Tibial nerve (tissue), 4 donors: Measurements from ENCODE around the gene FAM50B. TPM values are rescaled to one million over a fixed set of nuclear protein-coding genes. Genes with fewer than 3 reads are reported as not detected.
A peak's percentile ranks its signal among the peaks of the same experiment; 100 is the strongest.

Source experiments
- DNase-seq, 2 donors: peaks; one replicate each; pipeline ENCODE4 v3.0.0-alpha.2; 2019; ENCODE audit warnings: low spot score in 2 of 2
- H3K27ac ChIP-seq, 4 donors: fragments of 200-600 bp; sonication (generic) in 3 of 4; one replicate each; pipeline ENCODE4 v1.5.1; 2017 to 2019; ENCODE audit warnings: mild to moderate bottlenecking in 1 of 4
- H3K27me3 ChIP-seq, 2 donors: fragments of 200-600 bp; sonication (generic) in 1 of 2; one replicate each; pipeline versions ENCODE4 v1.5.1 to v1.6.0; 2017 to 2019
- H3K36me3 ChIP-seq, 3 donors: fragments of 200-600 bp; sonication (generic); one replicate each; pipeline ENCODE4 v1.5.1; 2018 to 2019
- H3K4me1 ChIP-seq, 4 donors: fragments of 200-600 bp; sonication (generic) in 3 of 4; one replicate each; pipeline ENCODE4 v1.5.1; 2017 to 2019
- H3K4me3 ChIP-seq, 4 donors: fragments of 200-600 bp; sonication (generic) in 3 of 4; one replicate each; pipeline ENCODE4 v1.5.1; 2017 to 2019; ENCODE audit warnings: mild to moderate bottlenecking in 1 of 4, moderate library complexity in 1 of 4
- H3K9me3 ChIP-seq, 4 donors: fragments of 200-600 bp; sonication (generic) in 3 of 4; one replicate each; pipeline ENCODE4 v1.5.1; 2017 to 2019
- EP300 ChIP-seq, 2 donors: sonication (generic); formaldehyde crosslinking; IDR thresholded peaks; one replicate each; pipeline ENCODE4 v1.6.1; 2017; ENCODE audit warnings: antibody characterized with exemption in 2 of 2, mild to moderate bottlenecking in 1 of 2
- POLR2A ChIP-seq, 2 donors: fragments of 450-650 bp; IDR thresholded peaks; one replicate each; pipeline ENCODE4 v1.6.1; 2017; ENCODE audit warnings: antibody characterized with exemption in 2 of 2, mild to moderate bottlenecking in 2 of 2, moderate library complexity in 2 of 2
- WGBS, 2 donors: methylation state at CpG; one replicate each; pipeline ENCODE4 v1.1.5; 2018; 5-methylcytosine and 5-hydroxymethylcytosine counted together
- total RNA-seq, 4 donors: library from RNA; depleted of rRNA; stranded (reverse); fragments of >200 nt; gene quantifications; one replicate each; pipeline ENCODE4 v1.1.0, GENCODE V29; 2016
- TF ChIP-seq, protein P1 (sequence below), 5 experiments: fragments of 200-600 bp in 3 of 5; fragments of 450-650 bp in 2 of 5; sonication (generic) in 3 of 5; IDR thresholded peaks; one replicate each; pipeline ENCODE4 v1.5.1; 2016 to 2019; ENCODE audit warnings: antibody characterized with exemption in 5 of 5, mild to moderate bottlenecking in 3 of 5, moderate library complexity in 2 of 5

The FAM50B gene
- total RNA-seq, 4 donors from 2014 or later = 6.9 to 23.5 (median 16.1) TPM

DNA sequence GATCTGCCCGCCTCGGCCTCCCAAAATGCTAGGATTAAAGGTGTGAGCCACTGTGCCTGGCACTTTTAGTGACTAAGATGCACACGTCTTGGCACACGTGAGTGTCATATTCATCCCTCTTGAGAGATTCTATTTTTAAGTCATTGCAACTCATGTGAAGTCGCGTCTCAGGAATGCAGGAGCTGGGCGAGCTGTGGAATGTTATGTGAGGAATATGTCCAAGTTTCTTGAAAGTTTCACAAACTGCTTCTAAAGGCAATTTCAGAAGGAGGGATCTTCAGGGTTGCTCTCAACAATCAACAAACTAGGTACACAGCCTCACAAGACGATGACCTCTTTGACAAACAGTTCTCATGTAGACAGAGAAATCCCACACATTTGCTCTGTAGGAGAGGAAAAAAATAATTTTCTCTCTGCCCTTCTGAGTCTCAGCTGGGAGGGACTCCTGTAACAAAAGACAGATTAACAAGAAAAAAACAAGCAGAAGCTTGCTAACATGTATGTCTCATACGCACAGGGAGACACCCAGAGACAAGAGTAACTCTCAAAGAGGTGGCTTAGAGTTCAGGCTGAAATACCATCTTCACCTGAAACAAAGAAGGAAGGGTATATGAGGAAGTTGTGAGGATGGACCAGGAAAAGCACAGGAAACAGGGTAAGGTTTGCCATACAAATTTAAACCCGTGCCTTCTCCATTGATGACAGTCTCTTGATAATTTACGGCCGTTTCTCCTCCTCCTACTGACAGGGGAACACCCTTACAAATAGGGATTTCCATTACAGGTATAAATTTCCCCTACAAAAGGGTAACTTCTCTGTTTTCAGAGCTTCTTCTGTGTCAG, 45.3 kb upstream of the FAM50B start:
- Histone ChIP-seq H3K4me3 (no peak overlapping the region), H3K27me3 (no peaks in the 10 kb centered on the region), H3K27ac (peak overlapping the region; percentile 4 to 85 (median 56)), H3K4me1 (peaks cover 0 to 23% (median 15%) of the 10 kb centered on the region in 4 donors), H3K36me3 (no peaks in the 10 kb centered on the region), H3K9me3 (no peaks in the 10 kb centered on the region)
- WGBS, 2 donors = 40 to 41% methylated on average over 12 of the region's 12 CpGs
- peak in 1 of 2 donors; percentile 60 for DNase-seq
- TF ChIP-seq POLR2A (IDR thresholded peaks at IDR 0.05) (no peak), EP300 (IDR thresholded peaks at IDR 0.05) (peak; percentile 68 to 87)

DNA sequence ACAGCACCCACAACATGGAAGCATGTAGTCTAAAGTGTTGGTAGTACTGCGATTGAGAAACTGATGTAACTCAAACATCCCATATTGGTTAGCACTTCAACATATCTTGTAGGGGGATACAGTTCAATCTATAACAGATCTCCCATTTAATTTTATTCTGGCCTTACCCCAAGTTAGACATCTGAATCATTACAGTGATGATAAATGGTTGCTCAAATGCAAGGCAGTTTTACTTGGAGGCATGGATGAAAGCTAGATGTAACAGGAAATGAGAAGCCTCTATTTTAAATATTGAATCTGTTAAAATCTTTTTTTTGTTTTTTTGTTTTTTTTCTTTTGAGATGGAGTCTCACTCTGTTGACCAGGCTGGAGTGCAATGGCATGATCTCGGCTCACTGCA, 44.2 kb upstream of the FAM50B start:
- TF ChIP-seq POLR2A (IDR thresholded peaks at IDR 0.05) = no peak
- TF ChIP-seq, protein P1, sequence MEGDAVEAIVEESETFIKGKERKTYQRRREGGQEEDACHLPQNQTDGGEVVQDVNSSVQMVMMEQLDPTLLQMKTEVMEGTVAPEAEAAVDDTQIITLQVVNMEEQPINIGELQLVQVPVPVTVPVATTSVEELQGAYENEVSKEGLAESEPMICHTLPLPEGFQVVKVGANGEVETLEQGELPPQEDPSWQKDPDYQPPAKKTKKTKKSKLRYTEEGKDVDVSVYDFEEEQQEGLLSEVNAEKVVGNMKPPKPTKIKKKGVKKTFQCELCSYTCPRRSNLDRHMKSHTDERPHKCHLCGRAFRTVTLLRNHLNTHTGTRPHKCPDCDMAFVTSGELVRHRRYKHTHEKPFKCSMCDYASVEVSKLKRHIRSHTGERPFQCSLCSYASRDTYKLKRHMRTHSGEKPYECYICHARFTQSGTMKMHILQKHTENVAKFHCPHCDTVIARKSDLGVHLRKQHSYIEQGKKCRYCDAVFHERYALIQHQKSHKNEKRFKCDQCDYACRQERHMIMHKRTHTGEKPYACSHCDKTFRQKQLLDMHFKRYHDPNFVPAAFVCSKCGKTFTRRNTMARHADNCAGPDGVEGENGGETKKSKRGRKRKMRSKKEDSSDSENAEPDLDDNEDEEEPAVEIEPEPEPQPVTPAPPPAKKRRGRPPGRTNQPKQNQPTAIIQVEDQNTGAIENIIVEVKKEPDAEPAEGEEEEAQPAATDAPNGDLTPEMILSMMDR (IDR thresholded peaks at IDR 0.05) = no peak
- no peak for TF ChIP-seq EP300 (IDR thresholded peaks at IDR 0.05)
- Histone ChIP-seq H3K9me3 (no peaks in the 10 kb centered on the region), H3K27ac (peak overlapping the region in 2 of 4 donors; percentile 80 to 85), H3K4me3 (no peak overlapping the region), H3K27me3 (no peaks in the 10 kb centered on the region), H3K36me3 (no peaks in the 10 kb centered on the region), H3K4me1 (peaks cover 0 to 31% (median 20%) of the 10 kb centered on the region in 4 donors)
- 93 to 95% methylated on average over 2 of the region's 2 CpGs for WGBS, 2 donors
- no peak for DNase-seq

DNA sequence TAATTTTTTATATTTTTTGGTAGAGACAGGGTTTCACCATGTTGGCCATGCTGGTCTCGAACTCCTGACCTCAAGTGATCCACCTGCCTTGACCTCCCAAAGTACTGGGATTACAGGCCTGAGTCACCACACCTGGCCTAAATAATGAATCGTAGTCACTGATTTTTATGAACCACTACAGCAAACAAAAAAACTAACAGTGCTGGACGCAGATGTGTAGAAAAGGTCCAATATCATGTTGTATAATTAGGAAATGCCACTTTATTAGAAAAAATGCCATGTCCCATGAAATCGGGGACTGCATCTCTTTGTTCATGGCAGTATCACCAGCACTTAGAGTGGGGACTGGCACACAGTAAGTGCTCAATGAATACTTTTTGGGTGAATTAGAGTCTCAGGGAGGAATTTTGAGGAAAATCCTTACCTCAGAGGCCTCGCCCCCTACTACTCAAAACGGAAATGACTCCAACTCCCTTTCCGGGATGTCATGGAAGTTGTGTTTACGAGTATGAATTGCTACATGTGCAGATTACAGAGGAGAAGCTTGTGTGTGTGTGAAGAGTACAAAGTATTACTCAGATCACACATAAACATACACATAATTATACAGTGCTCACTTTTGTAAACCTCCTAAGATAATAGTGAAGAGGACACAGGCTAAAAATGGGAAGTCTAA, 43.6 kb upstream of the FAM50B start:
- Histone ChIP-seq H3K27me3 (no peaks in the 10 kb centered on the region), H3K36me3 (no peaks in the 10 kb centered on the region), H3K27ac (peak overlapping the region in 1 of 4 donors; percentile 47), H3K9me3 (no peaks in the 10 kb centered on the region), H3K4me1 (peaks cover 0 to 31% (median 20%) of the 10 kb centered on the region in 4 donors), H3K4me3 (no peak overlapping the region)
- WGBS, 2 donors = 89 to 92% methylated on average over 8 of the region's 8 CpGs
- no peak for DNase-seq
- no peak for TF ChIP-seq POLR2A (IDR thresholded peaks at IDR 0.05)

DNA sequence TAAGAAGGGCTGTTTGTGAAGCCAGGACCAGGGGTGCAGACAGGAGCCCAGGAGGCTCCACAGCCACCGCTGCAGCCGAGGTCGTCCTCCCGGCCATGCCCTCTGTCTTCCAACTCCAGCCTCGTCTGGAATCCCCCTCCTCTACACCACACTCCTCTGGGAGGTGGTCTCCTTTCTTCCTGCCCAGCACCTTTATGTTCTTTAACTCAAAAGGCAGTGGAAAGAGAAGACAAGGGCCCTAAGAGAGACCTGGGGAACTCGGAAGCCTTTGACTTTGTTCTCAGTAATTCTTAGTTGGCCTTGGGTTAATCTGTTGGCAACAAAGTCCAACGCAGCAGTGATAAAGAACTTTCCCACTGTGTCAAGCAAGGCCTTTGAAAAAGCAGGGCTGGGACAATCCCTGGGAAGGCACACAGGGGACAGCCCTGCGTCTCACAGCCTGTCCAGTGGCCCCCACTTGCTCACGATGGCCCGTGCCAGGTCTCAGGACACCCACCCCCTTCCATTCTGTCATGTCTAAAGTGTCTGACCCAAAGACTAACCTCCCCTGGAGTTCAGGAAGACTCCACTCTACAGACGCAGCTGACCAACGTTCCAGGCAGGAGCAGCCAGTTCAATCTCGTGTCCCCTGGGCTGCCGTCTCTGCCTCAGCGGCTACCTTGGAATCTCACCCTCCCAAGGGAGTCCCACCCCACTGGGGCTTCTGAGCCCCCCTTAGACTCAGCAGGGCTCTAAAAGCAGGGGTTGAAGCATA, 42.8 kb upstream of the FAM50B start:
- WGBS, 2 donors = 76 to 77% methylated on average over 13 to 15 of the region's 15 CpGs
- no peak for DNase-seq
- H3K27ac ChIP-seq = peak overlapping the region in 1 of 4 donors; percentile 47
- H3K4me1 ChIP-seq = peaks cover 0 to 33% (median 20%) of the 10 kb centered on the region in 4 donors
- TF ChIP-seq, protein P1 (IDR thresholded peaks at IDR 0.05) = no peak
- no peak for TF ChIP-seq EP300 (IDR thresholded peaks at IDR 0.05)
- TF ChIP-seq POLR2A (IDR thresholded peaks at IDR 0.05) = no peak
- H3K9me3 ChIP-seq = no peaks in the 10 kb centered on the region
- no peaks in the 10 kb centered on the region for H3K27me3 ChIP-seq
- H3K4me3 ChIP-seq = no peak overlapping the region
- H3K36me3 ChIP-seq = no peaks in the 10 kb centered on the region

DNA sequence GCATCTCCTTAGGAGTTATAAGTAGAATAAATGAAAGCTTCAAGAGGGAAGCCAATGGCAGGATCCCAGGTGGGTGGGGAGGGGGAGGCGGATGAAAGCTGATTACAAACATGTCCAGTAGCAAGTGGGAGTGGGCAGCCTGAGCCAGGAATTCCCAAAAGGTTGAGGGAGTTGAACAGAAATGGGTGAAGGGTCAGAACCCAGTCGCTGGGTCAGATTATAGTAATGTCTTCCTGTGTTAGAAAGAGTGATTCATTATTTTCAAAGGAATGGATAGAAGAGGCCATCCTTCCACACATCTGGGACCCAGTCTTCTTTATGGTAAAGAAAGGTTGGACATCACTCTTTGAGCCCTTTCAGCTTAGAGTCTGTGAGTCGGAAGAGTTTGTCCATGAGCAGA, 41.0 kb upstream of the FAM50B start:
- Histone ChIP-seq H3K4me3 (no peak overlapping the region), H3K27ac (peak overlapping the region in 2 of 4 donors; percentile 36 to 61), H3K36me3 (no peaks in the 10 kb centered on the region), H3K4me1 (peaks cover 0 to 36% (median 20%) of the 10 kb centered on the region in 4 donors), H3K9me3 (no peaks in the 10 kb centered on the region), H3K27me3 (no peaks in the 10 kb centered on the region)
- WGBS, 2 donors = 58 to 72% methylated on average over 3 of the region's 3 CpGs
- no peak for TF ChIP-seq EP300 (IDR thresholded peaks at IDR 0.05)
- no peak for DNase-seq

DNA sequence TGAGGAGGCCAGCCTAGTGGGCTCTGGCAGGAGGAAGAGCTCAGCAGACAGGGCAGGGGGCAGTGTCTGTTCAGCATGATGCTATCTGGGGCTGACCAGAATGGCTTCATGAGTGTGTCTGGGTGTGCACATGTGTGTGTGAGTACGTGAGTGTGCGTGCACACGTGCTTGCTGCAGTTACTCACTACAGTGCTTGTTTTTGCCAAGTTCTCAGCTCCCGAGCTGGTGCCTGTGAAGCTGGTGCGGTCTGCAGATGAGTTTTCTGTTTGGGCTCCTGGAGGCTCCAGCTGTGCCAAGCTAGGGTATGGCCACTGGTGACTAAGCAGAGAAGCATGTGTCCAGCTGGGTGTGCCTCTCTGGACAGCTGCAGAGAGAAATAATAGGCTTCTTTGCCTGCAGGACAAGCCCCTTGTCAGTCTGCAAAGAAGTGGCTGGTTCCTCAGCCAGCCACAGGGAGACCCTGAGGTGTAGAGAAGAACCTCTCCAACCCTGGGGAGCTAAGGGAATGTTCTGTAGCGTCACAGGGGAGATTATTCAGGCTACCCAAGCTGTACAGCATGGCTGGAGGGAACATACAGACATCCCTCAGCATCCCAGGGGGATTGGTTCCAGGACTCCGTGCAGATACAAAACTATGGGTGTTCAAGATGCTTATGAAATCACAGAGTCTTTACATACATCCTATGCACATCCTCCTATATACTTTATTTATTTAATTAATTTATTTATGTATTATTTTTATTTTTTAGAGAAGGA, 40.2 kb upstream of the FAM50B start:
- TF ChIP-seq EP300 (IDR thresholded peaks at IDR 0.05) = no peak
- Histone ChIP-seq H3K9me3 (no peaks in the 10 kb centered on the region), H3K4me1 (peaks cover 0 to 31% (median 15%) of the 10 kb centered on the region in 4 donors), H3K27me3 (no peaks in the 10 kb centered on the region), H3K36me3 (no peaks in the 10 kb centered on the region), H3K4me3 (no peak overlapping the region), H3K27ac (peak overlapping the region in 2 of 4 donors; percentile 36 to 61)
- WGBS, 2 donors = 50 to 55% methylated on average over 7 of the region's 7 CpGs
- DNase-seq = peak; percentile 49 to 56
